Erythroblast (primary cell): ENCODE measurements around the gene GPHN.
"Not testable (repeated sequence)": the region's sequence is repeated elsewhere in the genome, so short reads cannot be mapped to it uniquely, and the experiment has no call there.

Source experiments
- GATA1 ChIP-seq: IDR thresholded peaks from 2 replicates; pipeline ENCODE4 v1.6.1; 2011; ENCODE audit warnings: low read depth, mild to moderate bottlenecking, control low read depth, low read length, moderate library complexity
- POLR2A ChIP-seq: IDR thresholded peaks from 2 replicates; pipeline ENCODE4 v1.6.1; 2011; ENCODE audit warnings: mild to moderate bottlenecking, low read length

DNA sequence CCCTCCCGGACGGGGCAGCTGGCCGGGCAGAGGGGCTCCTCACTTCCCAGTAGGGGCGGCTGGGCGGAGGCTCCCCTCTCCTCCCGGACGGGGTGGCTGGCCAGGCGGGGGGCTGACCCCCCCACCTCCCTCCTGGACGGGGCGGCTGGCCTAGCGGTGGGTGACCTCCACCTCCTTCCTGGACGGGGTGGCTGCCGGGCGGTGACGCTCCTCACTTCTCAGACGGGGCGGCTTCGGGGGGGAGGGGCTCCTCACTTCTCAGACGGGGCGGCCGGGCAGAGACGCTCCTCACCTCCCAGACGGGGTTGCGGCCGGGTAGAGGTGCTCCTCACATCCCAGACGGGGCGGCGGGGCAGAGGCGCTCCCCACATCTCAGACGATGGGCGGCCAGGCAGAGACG lies 37.8 kb downstream of the GPHN start:
- not testable (repeated sequence) for TF ChIP-seq POLR2A, GATA1
